HL-60/S4 treated with phorbol 12-myristate 13-acetate at 8.2 ng/mL for 4 days and 3 days (cell line): ENCODE data around the gene AP3D1.
"Not testable (repeated sequence)": the region's sequence is repeated elsewhere in the genome, so short reads cannot be mapped to it uniquely, and the experiment has no call there.

ENCODE experiments used
- in situ Hi-C: fragments of 300-500 bp; cut with MboI; formaldehyde crosslinking; loops from 2 replicates; pipeline ENCODE4 v1.15.0; 2022; ENCODE audit warnings: low sequenced_read_pairs

Gene AP3D1

DNA sequence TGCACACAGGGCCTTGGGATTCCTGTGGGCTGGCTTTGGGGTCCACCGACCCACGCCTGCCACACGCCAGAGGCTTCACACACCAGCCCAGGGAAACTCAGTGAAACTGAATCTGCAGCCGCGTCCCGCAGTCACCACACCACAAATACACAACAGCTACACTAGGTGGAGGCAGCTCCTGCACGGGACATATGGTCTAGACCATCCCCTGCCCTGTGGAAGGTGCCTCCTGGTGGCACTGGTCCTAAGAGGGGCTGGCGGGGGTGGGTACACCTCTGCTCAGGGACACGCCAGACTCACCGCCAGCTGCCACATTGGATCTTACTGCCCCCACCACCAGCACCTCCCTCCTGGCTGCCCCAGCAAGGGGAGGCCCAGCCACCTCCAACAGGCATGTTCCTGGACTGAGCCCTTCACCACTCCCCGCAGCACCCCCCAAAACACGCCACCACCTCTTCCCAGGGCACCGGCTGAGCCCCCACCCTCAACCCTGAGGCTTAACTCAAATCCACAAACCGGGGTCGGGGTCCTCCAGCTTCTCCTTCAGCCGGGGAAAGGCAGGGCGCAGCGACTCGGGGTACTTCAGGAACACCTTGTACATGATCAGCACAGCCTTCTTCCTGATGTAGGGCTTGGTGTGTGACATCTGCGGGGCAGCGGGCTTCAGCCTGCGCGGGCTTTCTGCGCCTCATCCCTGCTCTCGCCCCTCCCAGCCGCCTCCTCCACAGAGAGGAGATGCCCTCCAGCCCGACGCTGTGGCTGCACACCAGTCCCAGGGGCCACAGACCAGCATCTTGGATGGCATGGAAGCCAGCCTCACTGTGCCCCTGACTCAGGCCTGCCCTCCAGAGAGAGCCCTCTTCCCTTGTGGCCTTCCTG lies 21.2 kb downstream of the AP3D1 start:
- in situ Hi-C loops = no loop called here

DNA sequence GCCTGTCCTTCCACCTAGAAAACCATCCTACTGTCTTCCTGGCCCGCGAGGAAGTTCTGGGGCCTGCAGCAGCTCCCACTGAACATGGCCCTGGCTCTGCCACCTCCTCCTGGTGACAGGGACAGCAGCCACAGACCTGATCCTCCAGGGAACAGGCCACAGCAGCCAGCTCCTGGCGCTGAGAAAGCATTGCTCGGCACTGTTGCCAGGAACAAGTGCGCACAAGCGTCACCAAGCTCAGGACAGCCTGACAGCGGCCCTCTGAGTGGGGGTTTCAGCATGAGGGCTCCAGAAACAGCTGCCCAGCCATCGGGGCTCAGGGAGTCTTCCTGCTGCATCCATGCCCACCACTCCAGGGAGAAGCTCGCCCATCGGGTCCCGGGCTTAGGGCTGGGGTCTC lies 21.9 kb downstream of the AP3D1 start:
- in situ Hi-C loops = no loop called here

DNA sequence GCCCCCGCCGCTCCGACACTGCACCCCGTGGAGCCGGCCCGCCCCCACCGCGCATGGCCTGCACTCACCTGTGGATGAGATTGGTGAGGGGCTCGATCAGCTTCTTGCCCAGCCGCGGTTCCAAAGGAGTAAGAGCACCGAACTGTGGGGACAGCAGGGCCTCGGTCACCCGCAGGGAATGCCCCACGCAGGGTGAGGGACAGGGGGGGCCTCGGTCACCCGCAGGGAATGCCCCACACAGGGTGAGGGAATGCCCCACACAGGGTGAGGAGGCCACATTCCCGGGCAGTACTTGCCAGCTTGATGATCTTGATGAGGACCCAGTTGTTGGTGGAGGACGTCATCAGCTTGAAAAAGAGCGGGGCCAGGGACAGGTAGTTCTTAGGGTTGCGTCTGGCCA lies 22.3 kb downstream of the AP3D1 start:
- in situ Hi-C loops = no loop called here

DNA sequence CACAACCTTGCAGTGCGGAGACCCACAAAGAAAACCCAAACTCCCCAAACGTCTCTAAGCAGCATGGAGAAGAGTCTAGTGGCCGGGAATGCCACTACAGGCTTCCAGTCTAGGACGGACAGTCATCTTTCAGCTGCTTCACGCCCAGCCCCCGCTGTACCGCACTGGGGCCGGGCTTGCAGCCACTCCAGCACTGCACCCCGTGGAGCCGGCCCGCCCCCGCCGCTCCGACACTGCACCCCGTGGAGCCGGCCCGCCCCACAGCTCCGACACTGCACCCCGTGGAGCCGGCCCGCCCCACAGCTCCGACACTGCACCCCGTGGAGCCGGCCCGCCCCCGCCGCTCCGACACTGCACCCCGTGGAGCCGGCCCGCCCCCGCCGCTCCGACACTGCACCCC lies 23.1 kb downstream of the AP3D1 start:
- in situ Hi-C loops = not testable (repeated sequence)

DNA sequence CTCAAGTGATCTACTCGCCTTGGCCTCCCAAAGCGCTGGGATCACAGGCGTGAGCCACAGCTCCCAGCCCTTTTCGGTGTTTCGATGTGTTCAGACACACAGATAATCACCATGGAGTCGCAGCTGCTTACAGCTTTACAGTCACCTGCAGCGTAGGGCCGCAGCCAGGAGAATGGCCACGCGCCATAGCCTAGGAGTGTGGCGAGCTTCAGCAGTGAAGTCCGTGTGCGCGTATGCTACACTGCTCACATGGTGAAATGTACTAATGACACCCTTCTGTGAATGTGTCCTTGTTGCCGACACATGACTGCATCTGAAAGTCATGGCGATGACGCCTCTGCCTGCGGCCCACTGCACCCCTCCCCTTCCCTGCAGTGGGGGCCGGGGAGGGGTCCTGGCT lies 23.6 kb downstream of the AP3D1 start:
- in situ Hi-C loops = no loop called here

DNA sequence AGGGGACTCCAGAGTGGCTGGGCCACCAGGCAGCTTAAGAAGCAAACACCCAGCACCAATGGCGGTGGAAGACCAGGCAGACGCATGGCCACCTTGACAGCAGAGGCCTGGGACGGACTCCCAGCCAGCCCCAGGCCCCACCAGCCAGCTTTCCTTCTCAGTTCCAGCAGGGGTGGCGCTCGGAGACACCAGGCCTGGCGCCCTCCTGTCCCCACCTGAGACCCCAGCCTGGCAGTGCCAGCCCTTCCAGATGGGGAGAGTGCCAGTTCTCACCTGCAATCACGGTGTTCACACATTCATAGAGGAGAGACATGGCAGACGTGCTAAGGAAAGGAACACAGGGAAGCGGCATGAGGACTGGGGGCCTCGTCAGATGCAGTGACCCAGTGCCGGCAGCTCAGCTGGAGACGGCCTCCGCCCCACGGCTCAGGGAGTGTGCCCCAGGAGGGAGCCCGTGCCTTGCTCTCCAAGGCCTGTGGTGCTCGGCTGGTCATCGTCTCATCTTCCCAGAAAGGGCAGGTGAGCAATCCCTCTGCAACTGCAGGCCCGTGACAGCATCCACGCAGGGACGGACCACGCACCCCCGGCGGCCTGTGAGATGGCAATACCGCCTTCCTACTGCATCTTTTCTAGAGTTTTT lies 24.4 kb downstream of the AP3D1 start:
- in situ Hi-C loops = no loop called here

DNA sequence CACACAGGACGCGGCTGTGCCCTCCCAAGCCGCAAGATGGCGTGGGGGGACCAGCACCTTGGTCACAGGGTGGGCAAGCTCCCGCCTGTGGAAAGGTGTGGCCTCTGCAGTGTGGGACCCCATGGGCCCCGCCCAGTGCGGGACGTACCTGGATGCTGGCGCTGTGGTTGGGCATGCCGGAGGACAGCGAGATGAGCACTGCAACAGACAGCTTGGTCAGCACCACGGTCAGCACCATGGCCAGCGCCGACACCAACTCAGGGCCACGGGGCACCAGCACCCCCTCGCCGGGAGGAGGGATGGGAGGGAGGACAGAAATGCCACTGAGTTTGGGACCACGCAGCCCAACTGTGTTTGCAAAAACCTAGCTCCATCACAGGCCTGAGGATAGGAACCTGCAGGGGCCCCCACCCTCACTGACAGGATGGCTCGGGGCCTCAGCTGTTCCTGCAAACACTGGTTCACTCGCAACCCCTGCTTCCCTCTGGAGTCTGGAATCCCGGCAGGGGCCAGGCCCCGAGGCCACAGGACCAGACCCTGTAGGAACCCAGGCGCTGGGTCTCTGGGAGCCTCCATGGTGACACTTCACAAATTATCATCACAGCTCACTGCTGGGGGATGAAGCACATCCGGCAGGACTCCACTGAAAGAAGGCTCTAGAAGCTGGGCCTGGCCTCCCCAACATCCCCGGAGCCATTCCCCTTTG lies 27.5 kb downstream of the AP3D1 start:
- in situ Hi-C loops = no loop called here

DNA sequence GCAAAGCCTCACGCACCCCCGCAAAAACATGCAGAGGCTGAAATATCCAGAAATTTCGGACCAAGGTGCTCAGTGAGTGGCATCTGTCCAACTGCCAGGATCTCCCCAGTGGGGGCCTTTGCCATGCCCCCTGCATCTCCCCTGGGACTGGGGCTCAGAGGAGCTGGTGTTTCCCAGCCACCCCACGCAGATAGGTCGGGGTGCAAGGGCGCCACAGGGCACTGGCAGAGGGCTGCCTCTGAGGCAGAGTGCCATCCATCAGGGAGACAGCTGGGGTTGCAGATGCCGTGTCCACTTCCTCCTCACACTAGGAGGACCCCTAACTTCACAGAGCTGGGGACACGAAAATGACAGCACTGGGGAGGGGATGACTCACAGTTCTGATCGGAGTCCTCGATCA lies 28.4 kb downstream of the AP3D1 start:
- in situ Hi-C loops = no loop called here

DNA sequence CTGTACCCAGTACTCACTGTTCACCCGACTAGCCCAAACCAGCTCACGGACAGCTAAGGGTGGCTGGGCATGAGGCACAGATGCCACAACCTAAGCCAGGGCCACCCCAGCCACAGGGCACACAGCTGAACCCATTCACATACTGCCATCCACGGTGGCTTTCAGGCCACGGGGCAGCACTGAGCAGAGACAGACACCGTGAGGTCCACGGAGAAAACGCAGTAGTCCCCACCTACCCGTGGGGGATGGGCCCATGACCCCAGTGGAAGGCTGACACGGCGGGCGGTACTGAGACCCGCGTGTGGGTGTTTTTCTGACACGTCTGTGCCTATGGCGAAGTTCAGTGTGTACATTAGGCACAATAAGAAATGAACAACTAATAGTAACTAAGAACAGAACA lies 29.1 kb downstream of the AP3D1 start:
- in situ Hi-C loops = no loop called here

DNA sequence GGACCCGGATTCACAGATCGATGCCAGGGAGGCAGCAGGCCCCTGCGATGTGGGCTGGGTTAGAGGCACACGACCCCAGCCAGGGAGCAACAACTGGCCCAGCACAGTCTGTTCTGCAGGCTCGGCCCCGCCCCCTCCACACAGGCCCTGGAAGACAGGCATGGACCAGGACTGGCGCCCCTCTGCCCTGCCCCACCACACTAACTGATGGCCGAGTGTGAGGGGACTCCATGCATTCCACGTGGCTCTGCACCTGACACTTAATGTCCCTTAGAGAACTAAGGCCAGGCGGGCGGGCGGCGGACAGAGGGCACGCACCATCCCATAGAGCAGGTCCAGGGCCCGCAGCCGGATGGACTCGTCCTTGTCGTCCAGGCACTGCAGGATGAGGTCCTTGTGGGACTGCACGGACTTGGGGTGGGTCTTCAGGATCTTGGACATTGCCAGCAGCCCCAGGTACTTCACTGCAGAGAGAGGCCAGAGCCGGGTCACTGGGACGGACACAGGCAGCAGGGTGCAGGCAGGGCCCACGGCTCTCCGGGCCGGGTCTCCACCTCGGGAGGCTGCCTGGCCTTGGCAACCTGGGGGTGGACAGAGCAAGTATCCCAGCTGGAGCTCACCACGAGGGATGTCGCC lies 29.8 kb downstream of the AP3D1 start:
- in situ Hi-C loops = no loop called here

DNA sequence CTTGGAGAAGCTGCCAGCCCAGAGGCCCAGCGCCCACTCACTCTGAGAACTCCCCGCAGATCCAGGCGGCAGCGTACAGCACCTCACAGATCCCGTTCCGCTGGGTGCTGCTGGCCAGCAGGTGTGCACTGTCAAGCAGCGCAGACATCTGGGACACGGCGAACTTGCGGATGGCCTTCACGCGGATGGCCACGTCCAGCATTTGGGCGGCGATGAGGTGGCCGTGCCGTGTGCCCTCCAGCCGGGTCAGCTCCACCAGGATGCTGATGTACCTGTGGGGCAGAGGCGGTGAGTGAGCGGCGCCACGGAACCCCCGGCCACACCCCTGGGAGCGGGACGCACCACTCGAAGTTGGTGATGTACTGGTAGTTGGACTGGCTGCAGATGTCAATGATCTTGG lies 30.5 kb downstream of the AP3D1 start:
- in situ Hi-C loops = no loop called here

DNA sequence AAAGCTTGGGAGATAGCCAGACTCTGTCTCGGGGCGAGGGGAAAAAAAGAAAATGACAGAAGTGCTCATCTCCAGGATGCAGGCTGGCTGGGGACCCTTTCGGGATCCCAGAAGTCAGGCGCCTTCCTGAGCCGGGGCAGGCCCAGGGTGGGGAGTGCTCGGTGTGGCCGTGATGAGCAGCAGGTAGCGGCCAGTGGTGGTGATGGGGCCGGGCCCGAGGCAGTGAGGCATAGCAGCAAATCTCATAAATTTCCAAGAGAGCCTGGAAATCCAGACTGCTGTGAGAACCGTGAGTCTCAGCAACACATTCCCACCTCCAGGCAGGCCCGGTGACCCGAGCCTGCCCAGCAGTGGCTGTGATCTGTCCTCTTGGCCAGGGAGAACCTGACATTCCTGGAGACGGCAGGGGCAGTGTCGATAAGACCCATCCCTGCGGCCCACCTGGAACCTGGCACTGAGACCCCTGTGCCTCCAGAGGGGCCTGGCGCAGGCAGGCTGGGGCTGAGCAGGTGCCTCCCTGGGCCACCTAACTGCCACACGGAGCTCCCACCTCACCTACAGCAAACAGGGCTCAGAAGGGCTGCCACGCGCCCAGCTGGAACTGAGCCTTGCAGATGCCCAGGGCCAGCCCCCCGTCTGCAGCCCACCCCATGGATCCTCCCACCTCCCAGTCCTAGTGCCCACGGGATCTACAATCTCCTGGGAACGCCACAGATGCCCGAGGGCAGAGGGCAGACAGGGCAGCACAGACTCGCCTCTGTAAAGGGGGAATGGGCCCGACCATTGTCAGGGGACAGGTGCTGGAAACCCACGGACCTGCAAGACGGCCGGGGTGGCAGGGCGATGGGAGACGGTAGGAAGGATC lies 31.2 kb downstream of the AP3D1 start:
- in situ Hi-C loops = no loop called here

DNA sequence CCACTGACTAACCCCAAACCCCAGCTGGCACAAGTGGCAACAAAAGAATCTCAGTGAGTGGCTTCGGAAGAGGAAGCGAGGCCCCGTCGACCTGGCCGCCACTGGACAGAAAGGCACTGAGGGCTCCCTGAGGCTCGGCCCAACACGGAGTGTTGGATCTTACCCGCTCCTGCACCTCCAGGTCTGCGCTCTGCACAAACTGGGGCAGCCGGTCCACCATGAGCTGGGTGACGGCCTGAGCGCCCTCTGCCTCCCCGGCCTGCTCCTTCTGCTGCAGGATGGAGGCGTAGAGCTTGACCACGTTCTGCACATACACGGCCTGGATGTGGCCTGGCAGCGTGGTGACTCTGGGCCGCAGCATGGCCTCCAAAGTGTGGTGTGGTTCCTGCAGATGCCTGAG lies 32.9 kb downstream of the AP3D1 start:
- in situ Hi-C loops = no loop called here

DNA sequence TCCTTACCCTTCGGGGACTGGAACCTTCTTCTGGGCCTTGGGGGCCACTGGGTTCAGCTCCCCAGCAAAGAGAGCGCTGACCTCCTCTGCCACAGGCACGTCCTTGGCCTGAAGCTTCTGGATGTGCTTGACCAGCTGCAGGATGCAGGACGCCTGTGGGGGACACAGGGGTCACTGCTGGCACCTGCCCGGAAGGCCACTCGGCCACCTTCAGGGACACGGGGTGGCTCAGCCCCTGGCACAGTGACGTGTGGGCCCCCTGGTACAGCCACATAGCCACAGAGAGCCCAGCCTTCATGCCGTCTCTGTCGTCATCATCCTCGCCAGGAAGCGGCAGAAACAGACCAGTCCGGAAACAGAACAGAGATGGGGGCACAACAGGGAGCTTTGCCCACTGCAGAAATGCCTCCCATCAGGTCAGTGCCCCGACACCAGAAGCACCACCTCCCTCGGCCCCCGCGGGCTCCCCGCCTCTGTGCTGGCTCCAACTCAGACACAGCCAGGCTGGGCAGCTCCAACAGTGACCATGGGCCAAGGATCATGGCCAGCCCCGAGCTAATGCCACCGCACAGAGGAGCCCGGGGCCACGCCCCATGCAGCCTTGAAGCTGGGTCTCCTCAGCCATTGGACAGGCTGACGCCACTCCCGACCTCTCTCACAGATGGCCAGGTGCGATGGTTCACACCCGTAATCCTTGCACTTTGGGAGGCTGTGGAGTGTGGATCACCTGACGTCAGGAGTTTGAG lies 34.0 kb downstream of the AP3D1 start:
- in situ Hi-C loops = no loop called here

DNA sequence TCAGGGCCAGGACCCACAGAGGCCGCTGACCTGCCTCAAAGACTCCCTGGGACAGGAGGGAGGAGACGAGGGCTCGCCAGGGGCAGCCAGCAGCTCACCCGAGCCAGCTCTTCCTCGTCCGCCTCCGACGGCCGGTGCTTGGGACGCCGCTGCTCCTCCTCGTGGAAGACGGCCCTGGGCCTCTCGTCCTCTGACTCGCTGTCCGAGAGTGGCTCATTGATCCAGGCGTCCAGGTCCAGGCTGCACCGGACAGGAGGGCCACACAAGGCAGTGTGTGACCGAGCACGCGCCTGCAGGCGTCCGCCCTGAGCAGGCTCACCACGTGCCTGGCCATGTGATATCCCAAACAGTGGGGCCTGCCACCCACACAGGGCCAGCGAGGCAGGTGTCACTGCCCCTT lies 34.9 kb downstream of the AP3D1 start:
- in situ Hi-C loops = no loop called here

DNA sequence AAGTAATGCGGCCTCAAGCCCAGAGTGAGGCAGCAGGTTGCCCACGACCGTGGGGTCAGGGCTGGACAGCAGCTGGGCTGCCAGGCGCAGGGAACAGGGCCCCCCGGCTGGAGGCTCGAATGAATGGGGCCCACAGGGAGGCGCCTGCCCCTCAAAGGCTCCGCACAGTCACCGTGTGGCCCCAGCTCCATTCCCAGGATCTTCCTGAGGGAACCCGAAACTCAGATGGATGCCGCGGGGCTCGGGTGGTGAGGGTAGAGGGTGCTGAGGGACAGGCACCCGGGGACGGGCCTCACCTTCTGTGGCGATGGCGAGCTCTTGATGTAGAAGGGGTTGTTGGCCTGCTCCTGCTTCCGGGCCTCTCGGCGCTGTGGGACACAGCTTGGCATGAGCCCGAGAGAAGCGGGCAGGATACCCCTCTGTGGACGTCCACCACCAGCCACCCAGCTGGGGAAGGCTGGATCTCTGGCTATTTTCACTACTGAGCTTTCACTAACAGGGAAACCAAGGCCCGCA lies 35.4 kb downstream of the AP3D1 start:
- in situ Hi-C loops = no loop called here

DNA sequence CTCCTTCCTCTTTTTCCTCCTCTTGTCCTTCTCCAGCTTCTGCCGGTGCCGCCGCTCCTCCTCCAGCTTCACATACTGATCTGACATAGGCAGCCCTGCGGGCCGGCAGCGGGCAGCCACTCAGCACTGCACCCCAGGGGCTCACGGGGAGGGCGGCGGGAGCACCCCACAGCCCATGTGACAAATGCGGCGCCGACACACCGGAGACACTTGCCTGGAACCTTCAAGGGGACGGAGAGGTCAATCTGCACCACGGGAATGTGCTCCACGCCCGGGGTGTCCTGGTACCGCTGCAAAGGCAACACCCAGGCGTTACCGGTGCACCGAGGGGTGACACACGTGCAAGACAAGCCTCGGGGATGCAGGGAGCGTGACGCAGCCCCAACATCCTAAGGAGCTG lies 36.0 kb downstream of the AP3D1 start:
- in situ Hi-C loops = no loop called here

DNA sequence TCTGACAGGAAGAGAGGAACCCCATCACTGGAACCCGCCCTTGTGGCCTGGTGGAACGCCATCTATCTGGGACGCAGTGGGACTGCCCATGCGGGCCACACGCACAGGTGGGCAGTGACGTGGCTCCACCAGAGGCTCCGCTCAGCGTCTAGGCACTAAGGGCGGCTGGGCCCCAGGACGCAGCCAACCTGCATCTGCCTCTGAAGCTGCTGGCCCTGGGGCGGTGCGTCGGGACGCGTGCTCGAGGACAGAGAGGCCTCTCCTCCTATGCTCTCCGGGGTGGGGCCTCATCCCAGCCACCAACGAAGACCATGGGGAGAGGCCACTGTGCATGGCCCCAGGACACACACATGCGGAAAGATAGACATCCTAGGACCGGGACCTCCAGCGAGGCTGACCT lies 36.5 kb downstream of the AP3D1 start:
- in situ Hi-C loops = no loop called here

DNA sequence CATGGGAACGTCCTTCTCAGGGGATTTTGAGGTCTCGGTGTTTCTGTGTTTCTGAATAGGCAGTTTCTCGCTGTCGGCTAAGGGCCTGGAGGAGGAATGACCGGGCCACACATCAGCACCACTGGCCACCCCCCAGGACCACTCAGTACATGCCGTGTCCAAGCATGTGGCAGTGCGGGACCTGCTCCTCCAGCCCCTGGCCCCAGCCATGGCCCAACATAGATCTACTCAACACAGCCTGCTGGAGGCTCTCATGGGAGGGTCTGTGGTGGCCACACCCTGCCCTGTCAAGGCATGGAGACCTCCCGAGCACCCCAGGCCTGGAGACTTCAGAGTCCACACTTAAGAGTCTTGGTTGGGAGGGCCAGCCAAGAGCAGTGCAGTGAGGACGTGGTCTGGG lies 37.1 kb downstream of the AP3D1 start:
- in situ Hi-C loops = no loop called here
